ENCODE data around the gene RTP4.
"Not testable (repeated sequence)": the region's sequence is repeated elsewhere in the genome, so short reads cannot be mapped to it uniquely, and the experiment has no call there.

Gene RTP4

GRCh38 chr3:187370051-187370450 is 1.9 kb downstream of the RTP4 start:
- DNase-seq, result no peak

- DNase-seq, result no peak
Measured at GRCh38 chr3:187375581-187375980, 7.4 kb downstream of the RTP4 start.

GRCh38 chr3:187377842-187378241 is 9.7 kb downstream of the RTP4 start:
- DNase-seq, result no peak

GRCh38 chr3:187382609-187383151 is 14.5 kb downstream of the RTP4 start:
- DNase-seq, result no peak

GRCh38 chr3:187383246-187383645 is 15.1 kb downstream of the RTP4 start:
- no peak for DNase-seq

- DNase-seq, result no peak
Measured at GRCh38 chr3:187385296-187385695, 17.1 kb downstream of the RTP4 start.

- no peak for DNase-seq
Measured at GRCh38 chr3:187396661-187397060, 28.5 kb downstream of the RTP4 start.

- DNase-seq, result no peak
Measured at GRCh38 chr3:187398955-187399354, 30.8 kb downstream of the RTP4 start.

GRCh38 chr3:187400756-187401155 is 32.6 kb downstream of the RTP4 start:
- DNase-seq, result no peak

- no peak for DNase-seq
Measured at GRCh38 chr3:187401856-187402255, 33.7 kb downstream of the RTP4 start.

- DNase-seq, result no peak
Measured at GRCh38 chr3:187403768-187404288, 35.6 kb downstream of the RTP4 start.

GRCh38 chr3:187406927-187407326 is 38.7 kb downstream of the RTP4 start:
- no peak for DNase-seq

- DNase-seq, result not testable (repeated sequence)
Measured at GRCh38 chr3:187411991-187412781, 44.0 kb downstream of the RTP4 start.

Measured in activated gamma-delta T cell (primary cell).